ENCODE measurements around the gene CYP4A22.
A peak's percentile ranks its signal among the peaks of the same experiment; 100 is the strongest.
"Not testable (repeated sequence)": the region's sequence is repeated elsewhere in the genome, so short reads cannot be mapped to it uniquely, and the experiment has no call there.

The CYP4A22 gene

GRCh38 chr1:47137198-47137597 lies at the start of gene CYP4A22:
Gene CYP4A22 (plus strand): TSS chr1:47137441. CDS start chr1:47137486, 45 bp downstream.
- DNase-seq = no peak

GRCh38 chr1:47089356-47089755 lies 47.9 kb upstream of the CYP4A22 start:
- peak; percentile 24 for DNase-seq

- DNase-seq = not testable (repeated sequence)
These were observed 45.8 kb upstream of the CYP4A22 start for GRCh38 chr1:47091476-47091875.

- no peak for DNase-seq
These were observed 32.4 kb upstream of the CYP4A22 start for GRCh38 chr1:47104816-47105215.

GRCh38 chr1:47106792-47107191 lies 30.4 kb upstream of the CYP4A22 start:
- DNase-seq = no peak

GRCh38 chr1:47107851-47108574 lies 29.2 kb upstream of the CYP4A22 start:
- not testable (repeated sequence) for DNase-seq

- DNase-seq = not testable (repeated sequence)
These were observed 27.8 kb upstream of the CYP4A22 start for GRCh38 chr1:47109482-47109881.

- DNase-seq = no peak
These were observed 24.1 kb upstream of the CYP4A22 start for GRCh38 chr1:47113178-47113577.

GRCh38 chr1:47121039-47121438 lies 16.2 kb upstream of the CYP4A22 start:
- not testable (repeated sequence) for DNase-seq

GRCh38 chr1:47124834-47125233 lies 12.4 kb upstream of the CYP4A22 start:
- not testable (repeated sequence) for DNase-seq

- not testable (repeated sequence) for DNase-seq
These were observed 10.2 kb upstream of the CYP4A22 start for GRCh38 chr1:47126997-47127396.

- no peak for DNase-seq
These were observed 9.0 kb upstream of the CYP4A22 start for GRCh38 chr1:47128221-47128620.

- not testable (repeated sequence) for DNase-seq
These were observed 8.4 kb upstream of the CYP4A22 start for GRCh38 chr1:47128854-47129253.

- not testable (repeated sequence) for DNase-seq
These were observed 7.6 kb upstream of the CYP4A22 start for GRCh38 chr1:47129489-47130230.

- not testable (repeated sequence) for DNase-seq
These were observed 4.6 kb upstream of the CYP4A22 start for GRCh38 chr1:47132665-47133064.

- DNase-seq = no peak
These were observed 829 bp downstream of the CYP4A22 start for GRCh38 chr1:47137925-47138615.

GRCh38 chr1:47140358-47140757 lies 3.1 kb downstream of the CYP4A22 start:
- not testable (repeated sequence) for DNase-seq

GRCh38 chr1:47143654-47144053 lies 6.4 kb downstream of the CYP4A22 start:
- not testable (repeated sequence) for DNase-seq

GRCh38 chr1:47146495-47146894 lies 9.3 kb downstream of the CYP4A22 start:
- DNase-seq = not testable (repeated sequence)

- no peak for DNase-seq
These were observed 10.0 kb downstream of the CYP4A22 start for GRCh38 chr1:47147047-47147785.

GRCh38 chr1:47149162-47149561 lies 11.9 kb downstream of the CYP4A22 start:
- not testable (repeated sequence) for DNase-seq

GRCh38 chr1:47156457-47156856 lies 19.2 kb downstream of the CYP4A22 start:
- not testable (repeated sequence) for DNase-seq

GRCh38 chr1:47157957-47158356 lies 20.7 kb downstream of the CYP4A22 start:
- not testable (repeated sequence) for DNase-seq

All from stimulated activated CD4-positive, alpha-beta T cell treated with anti-CD3 and anti-CD28 coated beads, Interleukin-1b, Interleukin-23, amount 100 ng/mL, for 48 hours (primary cell).